Measurements from ENCODE around the gene ACTN3. TPM values are rescaled to one million over a fixed set of nuclear protein-coding genes. Genes with fewer than 3 reads are reported as not detected.

ACTN3 gene
- total and polyA plus RNA-seq, 7 donors = under 0.01 TPM; not detected in 6

GRCh38 chr11:66549696-66550095 lies 3.0 kb downstream of the ACTN3 start:
- DNase-seq = no peak
- Histone ChIP-seq H3K27ac (no peak overlapping the region), H3K27me3 (no peaks in the 10 kb centered on the region), H3K36me3 (no peaks in the 10 kb centered on the region), H3K4me1 (peaks cover 0 to 20% (median 16%) of the 10 kb centered on the region in 4 donors), H3K4me3 (no peak overlapping the region), H3K9me3 (no peaks in the 10 kb centered on the region)
- intact Hi-C loops (cut with DNase I) = no loop called here
- 73 to 89% methylated on average over 3 of the region's 3 CpGs for WGBS, 2 donors
- TF ChIP-seq POLR2A (IDR thresholded peaks at IDR 0.05) (no peak), CTCF (IDR thresholded peaks at IDR 0.05) (no peak), EP300 (IDR thresholded peaks at IDR 0.05) (no peak), POLR2AphosphoS5 (IDR thresholded peaks at IDR 0.05) (no peak)

DNA sequence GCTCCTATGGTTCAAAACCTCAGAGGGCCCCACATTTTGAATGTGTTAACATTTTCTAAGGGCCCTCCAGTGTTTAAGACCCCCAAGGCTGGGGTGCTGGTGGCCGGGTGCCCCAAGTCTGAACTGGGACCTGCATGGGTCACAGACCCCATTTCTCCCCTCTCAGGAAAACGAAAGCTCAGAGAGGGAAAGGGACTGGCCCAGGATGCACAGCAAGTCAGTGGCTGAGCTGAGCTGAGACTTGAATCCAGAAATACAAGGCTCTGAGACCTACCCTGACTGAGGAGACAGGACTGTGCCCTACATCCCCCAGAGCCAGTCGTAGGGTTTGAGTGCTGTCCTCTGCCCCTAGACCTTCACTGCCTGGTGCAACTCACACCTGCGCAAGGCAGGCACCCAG lies 4.2 kb downstream of the ACTN3 start:
- Histone ChIP-seq H3K4me1 (peaks cover 0 to 11% (median 7%) of the 10 kb centered on the region in 4 donors), H3K27ac (no peak overlapping the region), H3K4me3 (no peak overlapping the region), H3K9me3 (no peaks in the 10 kb centered on the region), H3K27me3 (no peaks in the 10 kb centered on the region), H3K36me3 (no peaks in the 10 kb centered on the region)
- 81 to 88% methylated on average over 4 of the region's 4 CpGs for WGBS, 2 donors
- TF ChIP-seq EP300 (IDR thresholded peaks at IDR 0.05) = no peak
- TF ChIP-seq CTCF (IDR thresholded peaks at IDR 0.05) = no peak
- no peak for TF ChIP-seq POLR2AphosphoS5 (IDR thresholded peaks at IDR 0.05)
- TF ChIP-seq POLR2A (IDR thresholded peaks at IDR 0.05) = no peak
- no peak for DNase-seq
- intact Hi-C loops (cut with DNase I) = no loop called here

- no peaks in the 10 kb centered on the region for H3K36me3 ChIP-seq
- 84 to 85% methylated on average over 5 of the region's 5 CpGs for WGBS, 2 donors
These were observed 7.9 kb downstream of the ACTN3 start for GRCh38 chr11:66554602-66555001.

DNA sequence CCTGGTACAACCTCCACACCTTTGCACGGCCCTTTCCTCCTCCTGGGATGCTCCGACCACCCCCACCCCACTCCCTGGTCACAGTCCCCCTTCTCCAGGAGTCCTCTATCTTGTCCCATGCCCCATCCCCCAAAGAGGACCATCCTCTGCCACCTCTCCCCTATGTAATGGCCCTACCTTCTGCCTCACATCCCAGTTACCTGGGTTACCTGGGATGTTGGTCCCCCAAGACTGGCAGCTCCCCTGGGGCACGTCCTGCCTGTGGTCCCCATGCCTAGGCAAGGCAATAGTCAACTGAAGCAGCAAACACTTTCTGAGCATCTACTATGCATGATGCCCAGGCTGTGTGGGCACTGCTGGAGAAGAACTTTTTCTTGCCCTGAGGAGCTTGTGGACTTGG lies 8.7 kb downstream of the ACTN3 start:
- Histone ChIP-seq H3K27ac (no peak overlapping the region), H3K9me3 (no peaks in the 10 kb centered on the region), H3K4me1 (peaks cover 0 to 14% (median 10%) of the 10 kb centered on the region in 4 donors), H3K4me3 (no peak overlapping the region), H3K36me3 (no peaks in the 10 kb centered on the region), H3K27me3 (no peaks in the 10 kb centered on the region)
- intact Hi-C loops (cut with DNase I) = no loop called here
- no peak for DNase-seq
- TF ChIP-seq EP300 (IDR thresholded peaks at IDR 0.05) = no peak
- no peak for TF ChIP-seq POLR2AphosphoS5 (IDR thresholded peaks at IDR 0.05)
- TF ChIP-seq POLR2A (IDR thresholded peaks at IDR 0.05) = no peak
- TF ChIP-seq CTCF (IDR thresholded peaks at IDR 0.05) = no peak
- 62 to 70% methylated on average over 3 of the region's 3 CpGs for WGBS, 2 donors

More at GRCh38 chr11:66554602-66555001, 7.9 kb downstream of the ACTN3 start:
- no peak overlapping the region for H3K4me3 ChIP-seq
- no peak for TF ChIP-seq POLR2AphosphoS5 (IDR thresholded peaks at IDR 0.05)
- no peak overlapping the region for H3K27ac ChIP-seq
- no peak for DNase-seq
- H3K27me3 ChIP-seq = no peaks in the 10 kb centered on the region
- H3K9me3 ChIP-seq = no peaks in the 10 kb centered on the region
- H3K4me1 ChIP-seq = peaks cover 0 to 13% (median 10%) of the 10 kb centered on the region in 4 donors
- intact Hi-C loops (cut with DNase I) = no loop called here

DNA sequence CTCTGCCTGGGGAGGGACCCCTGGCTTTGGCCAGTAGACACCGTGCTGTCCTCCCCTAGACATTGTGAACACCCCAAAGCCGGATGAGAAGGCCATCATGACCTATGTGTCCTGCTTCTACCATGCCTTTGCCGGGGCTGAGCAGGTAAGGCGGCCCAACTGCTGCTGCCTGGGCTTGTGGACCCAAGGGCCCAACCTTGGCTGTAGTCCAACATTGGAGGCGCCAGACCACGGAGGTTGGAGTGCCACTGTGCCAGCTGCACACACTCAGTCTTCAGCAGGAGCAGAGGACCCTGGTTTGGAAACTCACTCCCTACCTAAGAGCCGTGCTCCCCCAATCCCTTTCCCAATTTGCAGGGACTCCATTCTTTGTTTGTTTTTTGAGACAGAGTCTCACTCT lies 9.4 kb downstream of the ACTN3 start:
- WGBS, 2 donors = 79 to 84% methylated on average over 7 of the region's 7 CpGs
- Histone ChIP-seq H3K4me3 (no peak overlapping the region), H3K4me1 (peaks cover 0 to 14% (median 10%) of the 10 kb centered on the region in 4 donors), H3K9me3 (no peaks in the 10 kb centered on the region), H3K36me3 (no peaks in the 10 kb centered on the region), H3K27ac (no peak overlapping the region), H3K27me3 (no peaks in the 10 kb centered on the region)
- TF ChIP-seq EP300 (IDR thresholded peaks at IDR 0.05) (no peak), POLR2A (IDR thresholded peaks at IDR 0.05) (no peak), CTCF (IDR thresholded peaks at IDR 0.05) (no peak), POLR2AphosphoS5 (IDR thresholded peaks at IDR 0.05) (no peak)
- intact Hi-C loops (cut with DNase I) = no loop called here
- no peak for DNase-seq

All from sigmoid colon (tissue), 7 donors.